GM18507 (cell line): ENCODE measurements around the gene MYBPC2.

ENCODE experiments used
- DNase-seq: peaks from one replicate; pipeline ENCODE4 v3.0.0; 2011; ENCODE audit warnings: low read depth; ENCODE audit not compliant: insufficient read length; ENCODE audit errors: extremely low spot score
- FAIRE-seq: peaks from 2 replicates; lab custom pipeline; 2011; peaks lifted over from hg19 to GRCh38; lab: Jason Lieb, UNC

Gene MYBPC2

GRCh38 chr19:50406156-50406820 is 26.4 kb upstream of the MYBPC2 start:
- no peak for FAIRE-seq
- DNase-seq: no peak

DNA sequence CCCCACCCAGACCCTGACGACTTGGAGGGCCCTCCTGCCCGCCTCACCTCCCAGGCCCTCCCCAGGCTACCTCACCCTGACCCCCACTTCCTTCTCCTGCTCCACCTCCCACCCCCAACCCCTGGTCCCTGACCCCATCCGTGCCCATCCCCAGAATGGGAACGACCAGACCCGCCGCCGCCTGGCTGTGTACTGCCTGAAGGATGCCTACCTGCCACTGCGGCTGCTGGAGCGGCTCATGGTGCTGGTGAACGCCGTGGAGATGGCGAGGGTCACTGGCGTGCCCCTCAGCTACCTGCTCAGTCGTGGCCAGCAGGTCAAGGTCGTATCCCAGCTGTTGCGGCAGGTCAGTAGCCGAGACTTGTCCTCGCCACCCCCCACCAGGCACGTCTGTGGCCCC is 25.9 kb upstream of the MYBPC2 start:
- no peak for DNase-seq
- no peak for FAIRE-seq

DNA sequence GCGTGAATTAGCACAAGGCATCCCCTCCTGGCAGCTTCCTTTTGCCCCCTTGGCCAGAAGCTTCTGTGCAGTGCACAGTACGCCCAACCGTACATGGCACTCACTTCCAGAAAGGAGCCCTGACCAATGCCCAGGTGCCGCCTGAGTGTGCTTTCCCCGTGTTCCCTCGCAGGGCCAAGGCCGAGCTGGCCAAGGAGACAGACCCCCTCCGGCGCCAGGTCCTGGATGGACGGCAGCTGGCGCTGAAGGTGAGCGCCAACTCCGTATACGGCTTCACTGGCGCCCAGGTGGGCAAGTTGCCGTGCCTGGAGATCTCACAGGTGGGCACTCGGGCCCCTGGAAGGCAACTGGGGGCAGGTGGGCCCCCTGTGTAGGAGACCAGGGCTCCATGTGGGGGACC is 23.3 kb upstream of the MYBPC2 start:
- FAIRE-seq (no peak), DNase-seq (no peak)

DNA sequence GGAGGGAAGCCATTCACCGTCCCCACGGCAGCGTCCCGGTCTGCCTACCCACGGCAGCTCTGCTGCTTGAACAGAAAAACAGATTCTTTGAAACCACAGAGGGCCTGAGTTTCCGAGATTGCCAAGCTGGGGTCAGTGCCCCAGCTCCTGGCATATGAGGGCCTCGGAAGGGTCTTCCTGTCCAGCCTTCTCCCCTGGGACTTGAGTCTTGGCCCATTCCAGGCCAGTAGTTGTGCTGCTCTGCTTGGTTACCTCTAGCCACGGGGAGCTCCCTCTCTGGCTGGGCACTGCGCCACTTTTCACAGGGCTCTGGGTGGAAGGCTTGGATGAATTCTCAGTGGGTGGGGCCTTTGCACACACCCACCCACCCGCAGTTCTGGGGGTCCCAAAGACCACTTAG is 22.6 kb upstream of the MYBPC2 start:
- DNase-seq (no peak), FAIRE-seq (no peak)

DNA sequence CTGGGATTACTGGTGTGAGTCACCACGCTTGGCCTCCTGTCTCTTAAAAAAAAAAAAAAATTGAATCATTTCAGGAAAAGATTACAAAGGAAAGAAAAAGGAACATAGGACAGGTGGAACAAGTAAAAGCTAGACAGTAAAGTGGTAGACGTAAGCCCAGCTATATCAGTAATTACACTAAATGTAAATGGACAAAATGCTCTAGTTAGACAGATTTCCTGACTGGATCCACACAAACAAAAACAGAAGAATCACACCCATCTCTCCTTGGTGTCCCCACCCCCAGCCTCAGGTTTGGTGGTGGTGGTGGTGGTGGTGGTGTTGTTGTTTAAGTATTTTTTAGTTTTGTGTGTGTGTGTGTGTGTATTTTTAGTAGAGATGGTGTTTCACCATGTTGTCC is 20.3 kb upstream of the MYBPC2 start:
- DNase-seq: no peak
- no peak for FAIRE-seq

DNA sequence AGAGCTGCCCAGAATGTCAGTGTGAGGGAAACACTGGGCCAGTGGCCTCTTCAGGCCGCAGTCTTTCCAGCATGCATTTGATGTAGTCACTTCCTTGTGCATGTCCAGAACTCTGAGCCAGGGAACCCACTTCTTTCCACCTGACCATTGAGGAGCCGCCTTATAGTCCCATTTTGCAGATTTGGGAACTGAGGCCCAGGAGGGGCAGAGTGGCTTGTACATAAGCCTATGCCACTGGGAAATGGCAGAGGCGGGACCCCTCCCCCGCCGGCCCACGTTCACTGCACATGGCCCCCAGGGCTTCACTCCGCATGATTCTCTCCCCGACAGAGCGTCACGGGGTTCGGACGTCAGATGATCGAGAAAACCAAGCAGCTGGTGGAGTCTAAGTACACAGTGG is 19.6 kb upstream of the MYBPC2 start:
- DNase-seq: no peak
- no peak for FAIRE-seq

DNA sequence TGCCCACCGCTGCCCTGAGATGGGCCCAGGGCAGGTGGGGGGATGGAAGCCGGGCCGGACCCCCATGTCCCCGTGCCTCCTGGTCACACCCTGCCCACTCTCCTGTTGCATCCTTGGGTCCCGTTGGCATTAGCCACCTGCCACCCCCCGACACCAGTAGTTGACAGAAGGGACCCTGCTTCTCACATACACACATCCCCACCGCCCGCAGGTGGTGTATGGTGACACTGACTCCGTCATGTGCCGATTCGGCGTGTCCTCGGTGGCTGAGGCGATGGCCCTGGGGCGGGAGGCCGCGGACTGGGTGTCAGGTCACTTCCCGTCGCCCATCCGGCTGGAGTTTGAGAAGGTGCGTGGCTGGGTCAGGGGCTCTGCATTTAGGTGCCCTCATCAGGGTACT is 19.2 kb upstream of the MYBPC2 start:
- no peak for DNase-seq
- no peak for FAIRE-seq

DNA sequence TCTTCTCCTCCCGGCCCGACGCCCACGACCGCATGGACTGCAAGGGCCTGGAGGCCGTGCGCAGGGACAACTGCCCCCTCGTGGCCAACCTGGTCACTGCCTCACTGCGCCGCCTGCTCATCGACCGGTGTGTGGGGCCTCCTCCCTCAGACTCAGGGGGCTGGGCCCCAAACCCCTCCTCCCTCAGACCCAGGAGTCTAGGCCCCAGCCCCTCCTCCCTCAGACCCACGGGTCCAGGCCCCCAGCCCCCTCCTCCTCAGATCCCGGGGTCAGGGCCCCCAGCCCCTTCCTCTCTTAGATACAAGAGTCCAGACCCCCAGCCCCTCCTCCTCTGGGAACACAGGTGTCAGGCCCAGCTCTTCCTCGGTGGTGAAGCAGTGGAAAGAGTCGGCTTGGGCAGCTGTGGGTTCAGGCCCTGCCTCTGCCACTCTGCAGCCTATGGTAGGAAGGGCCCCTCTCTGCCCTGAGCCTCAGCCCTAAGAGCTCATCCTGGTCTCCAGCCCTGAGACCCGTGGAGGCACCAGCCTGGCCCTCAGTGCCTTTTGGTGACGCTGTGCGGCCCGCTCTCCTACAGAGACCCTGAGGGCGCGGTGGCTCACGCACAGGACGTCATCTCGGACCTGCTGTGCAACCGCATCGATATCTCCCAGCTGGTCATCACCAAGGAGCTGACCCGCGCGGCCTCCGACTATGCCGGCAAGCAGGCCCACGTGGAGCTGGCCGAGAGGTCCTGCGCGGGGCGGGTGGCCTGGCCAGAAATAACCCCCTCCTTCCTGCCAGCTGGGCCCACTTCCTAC is 17.6 kb upstream of the MYBPC2 start:
- FAIRE-seq (no peak), DNase-seq (peak; percentile 83)

- peak; percentile 84 for DNase-seq
These were observed 17.0 kb upstream of the MYBPC2 start for GRCh38 chr19:50415661-50416033.

GRCh38 chr19:50416034-50416977 is 16.4 kb upstream of the MYBPC2 start:
- DNase-seq (no peak), FAIRE-seq (no peak)

More at GRCh38 chr19:50415661-50416033, 17.0 kb upstream of the MYBPC2 start:
- FAIRE-seq: peak; percentile 94

DNA sequence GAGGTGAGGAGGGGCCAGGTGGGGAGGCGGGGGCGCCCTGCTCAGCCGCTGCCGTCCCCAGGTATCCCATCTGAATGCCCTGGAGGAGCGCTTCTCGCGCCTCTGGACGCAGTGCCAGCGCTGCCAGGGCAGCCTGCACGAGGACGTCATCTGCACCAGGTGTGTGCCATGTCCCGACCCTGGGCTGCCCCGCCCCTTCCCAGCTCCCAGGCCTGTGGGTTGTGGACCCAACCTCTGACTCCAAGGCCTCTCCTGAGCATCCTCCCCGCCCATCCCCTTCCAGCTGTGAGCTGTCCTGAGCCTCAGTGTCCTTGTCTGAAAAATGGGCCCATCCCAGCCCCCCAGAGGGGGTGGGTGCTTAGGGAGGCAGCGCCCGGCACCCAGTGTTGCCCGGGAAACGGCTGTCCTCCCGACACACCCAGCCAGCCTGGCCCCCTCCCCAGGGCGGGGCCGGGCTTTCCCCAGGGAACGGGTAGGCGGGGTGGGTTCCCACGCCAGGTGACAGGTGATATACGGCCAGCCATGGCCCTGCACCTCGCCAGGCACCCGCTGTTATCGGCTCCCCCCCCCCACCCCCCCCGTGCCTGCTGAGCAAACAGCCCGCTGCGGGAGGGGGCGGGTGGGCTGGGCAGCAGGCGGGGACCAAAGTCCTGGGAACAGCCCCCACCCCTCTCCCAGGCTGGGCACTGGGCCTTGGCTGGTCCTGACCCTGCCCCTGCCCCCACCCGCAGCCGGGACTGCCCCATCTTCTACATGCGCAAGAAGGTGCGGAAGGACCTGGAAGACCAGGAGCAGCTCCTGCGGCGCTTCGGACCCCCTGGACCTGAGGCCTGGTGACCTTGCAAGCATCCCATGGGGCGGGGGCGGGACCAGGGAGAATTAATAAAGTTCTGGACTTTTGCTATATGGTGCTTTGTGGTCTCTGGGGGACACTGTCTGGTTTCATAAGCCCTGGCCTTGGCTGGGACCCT is 15.3 kb upstream of the MYBPC2 start:
- FAIRE-seq (no peak), DNase-seq (no peak)

DNA sequence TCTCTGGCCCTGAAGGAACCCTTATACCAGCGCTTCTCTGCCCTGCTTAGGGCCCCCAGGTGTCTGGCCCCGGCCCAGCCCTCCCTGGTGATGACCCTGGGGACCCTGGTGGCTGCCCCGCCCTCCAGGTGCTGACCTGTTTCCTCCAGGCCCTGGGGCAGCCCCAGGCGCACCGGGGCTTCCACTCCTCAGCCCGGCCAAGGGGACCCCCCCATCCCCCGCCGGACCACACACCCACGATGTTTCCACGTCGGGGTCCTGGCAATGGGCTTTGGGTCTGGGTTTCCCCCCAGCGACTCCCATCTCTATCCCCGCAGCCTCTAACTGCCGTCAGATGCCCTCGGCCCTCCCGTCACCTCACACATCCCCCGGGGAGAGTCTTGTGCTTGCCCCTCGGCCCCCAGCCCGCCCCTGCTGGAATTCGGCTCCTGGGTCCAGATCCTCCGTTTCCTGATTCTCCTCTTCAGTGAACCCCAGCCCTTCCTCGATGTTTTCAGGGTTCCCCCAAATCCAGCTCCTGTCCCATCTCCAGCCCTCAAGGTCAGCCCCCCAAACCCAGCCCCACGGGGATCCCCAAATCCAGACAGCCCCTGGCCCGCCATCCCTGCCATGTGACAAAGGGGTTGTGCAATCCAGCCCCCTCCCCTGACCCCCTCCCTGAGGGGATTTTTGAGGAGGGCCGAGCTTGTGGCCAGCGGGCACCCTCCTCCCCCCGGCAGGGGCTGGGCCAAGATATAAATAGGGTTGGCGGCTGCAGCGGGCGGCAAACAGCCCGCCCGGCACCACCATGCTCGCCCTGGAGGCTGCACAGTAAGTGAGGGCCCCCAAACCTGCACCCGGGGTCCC is 14.3 kb upstream of the MYBPC2 start, which contains the start of gene SPIB:
Gene SPIB, plus strand, starts transcription at position 763 of the 846 bp plus-strand sequence. Its CDS starts 25 bp downstream, at position 788.
- peak; percentile 36 for DNase-seq

GRCh38 chr19:50419022-50419579 is 13.6 kb upstream of the MYBPC2 start:
- FAIRE-seq (no peak), DNase-seq (no peak)

More for the DNA sequence above, 14.3 kb upstream of the MYBPC2 start, which contains the start of gene SPIB:
- peak; percentile 85 for FAIRE-seq

DNA sequence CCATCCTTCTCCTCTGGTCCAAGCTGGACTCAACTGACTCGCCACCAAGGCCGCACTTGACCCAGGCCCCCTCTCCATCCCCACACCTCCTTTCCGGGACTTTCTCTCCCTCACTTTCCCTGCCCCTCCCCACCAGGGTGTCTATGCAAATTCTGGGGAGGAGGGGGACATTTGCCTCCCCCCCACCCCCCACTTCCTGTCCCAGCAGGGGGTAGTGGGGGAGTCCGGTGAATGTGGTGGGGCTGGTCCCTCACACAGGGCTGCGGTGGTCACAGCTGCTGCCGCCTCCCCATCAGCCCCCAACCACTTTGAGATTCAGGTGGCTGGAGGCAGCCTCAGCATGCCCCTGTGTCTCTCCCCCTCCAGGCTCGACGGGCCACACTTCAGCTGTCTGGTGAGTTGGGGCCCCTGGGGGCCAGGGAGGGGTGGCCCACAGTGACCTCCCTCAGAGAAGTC is 13.1 kb upstream of the MYBPC2 start:
- no peak for FAIRE-seq
- DNase-seq: no peak

- FAIRE-seq (peak; percentile 76), DNase-seq (no peak)
These were observed 12.6 kb upstream of the MYBPC2 start for GRCh38 chr19:50420127-50420526.

- DNase-seq (no peak), FAIRE-seq (peak; percentile 45)
These were observed 11.9 kb upstream of the MYBPC2 start for GRCh38 chr19:50420808-50421207.

- DNase-seq: no peak
- no peak for FAIRE-seq
These were observed 10.1 kb upstream of the MYBPC2 start for GRCh38 chr19:50422397-50423278.
